Uterus (tissue), 2 donors: ENCODE results near the gene CIZ1.

Experiments
- POLR2A ChIP-seq, 2 donors: fragments of 450-650 bp; IDR thresholded peaks; one replicate each; pipeline ENCODE4 v1.6.1; 2016; ENCODE audit warnings: antibody characterized with exemption in 2 of 2, mild to moderate bottlenecking in 1 of 2, moderate library complexity in 1 of 2
- TF ChIP-seq, protein P1 (sequence below), 4 experiments: fragments of 200-600 bp in 2 of 4; fragments of 450-650 bp in 2 of 4; sonication (generic) in 2 of 4; IDR thresholded peaks; one replicate each; pipeline ENCODE4 v1.5.1; 2016 to 2019; ENCODE audit warnings: antibody characterized with exemption in 4 of 4, mild to moderate bottlenecking in 2 of 4, moderate library complexity in 1 of 4

DNA sequence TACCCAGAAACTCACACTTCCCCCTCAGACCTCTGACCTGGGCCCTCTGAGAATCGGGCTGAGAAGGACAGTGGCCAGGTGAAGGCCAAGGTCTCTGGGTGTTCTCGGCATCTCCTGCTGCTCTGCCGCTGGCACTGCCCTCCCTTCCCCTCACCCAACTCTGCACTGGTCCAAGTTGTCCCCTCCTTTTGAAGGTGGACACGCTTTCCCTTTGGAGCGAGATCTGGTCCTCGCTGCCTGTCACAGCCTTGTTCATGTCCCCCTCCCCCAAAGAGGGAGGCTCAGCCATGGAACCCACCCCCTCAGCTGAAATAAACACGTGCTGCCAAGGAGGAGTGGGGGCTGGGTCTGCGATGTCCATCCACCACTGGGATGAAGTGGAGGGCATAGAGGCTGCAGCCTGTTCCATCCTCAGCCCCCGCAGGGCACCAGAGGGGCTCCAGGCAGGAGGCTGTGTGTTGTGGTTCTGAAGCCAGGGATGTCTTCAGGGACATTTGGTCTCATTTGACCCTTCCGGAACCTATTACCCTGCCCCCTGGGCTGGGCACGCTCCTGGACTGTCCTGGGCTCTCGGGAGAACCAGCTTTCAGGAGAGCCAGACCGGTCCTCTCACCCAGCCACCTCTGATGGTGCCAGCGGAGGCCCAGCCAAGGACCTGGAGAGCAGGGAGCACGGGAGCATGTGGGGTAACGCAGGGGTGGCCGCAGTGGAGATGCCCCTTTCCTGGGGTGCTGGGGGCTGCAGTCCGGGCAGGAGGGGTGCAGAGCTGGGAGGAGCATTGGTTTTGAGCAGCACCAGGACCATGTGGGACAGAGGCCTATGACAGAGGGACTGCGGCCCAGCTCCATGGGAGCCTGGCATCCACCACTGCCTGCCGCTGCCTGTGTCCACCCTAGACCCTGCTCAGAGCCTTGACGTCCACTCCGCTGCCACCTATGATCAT is 46.9 kb downstream of the CIZ1 start:
- TF ChIP-seq, protein P1, sequence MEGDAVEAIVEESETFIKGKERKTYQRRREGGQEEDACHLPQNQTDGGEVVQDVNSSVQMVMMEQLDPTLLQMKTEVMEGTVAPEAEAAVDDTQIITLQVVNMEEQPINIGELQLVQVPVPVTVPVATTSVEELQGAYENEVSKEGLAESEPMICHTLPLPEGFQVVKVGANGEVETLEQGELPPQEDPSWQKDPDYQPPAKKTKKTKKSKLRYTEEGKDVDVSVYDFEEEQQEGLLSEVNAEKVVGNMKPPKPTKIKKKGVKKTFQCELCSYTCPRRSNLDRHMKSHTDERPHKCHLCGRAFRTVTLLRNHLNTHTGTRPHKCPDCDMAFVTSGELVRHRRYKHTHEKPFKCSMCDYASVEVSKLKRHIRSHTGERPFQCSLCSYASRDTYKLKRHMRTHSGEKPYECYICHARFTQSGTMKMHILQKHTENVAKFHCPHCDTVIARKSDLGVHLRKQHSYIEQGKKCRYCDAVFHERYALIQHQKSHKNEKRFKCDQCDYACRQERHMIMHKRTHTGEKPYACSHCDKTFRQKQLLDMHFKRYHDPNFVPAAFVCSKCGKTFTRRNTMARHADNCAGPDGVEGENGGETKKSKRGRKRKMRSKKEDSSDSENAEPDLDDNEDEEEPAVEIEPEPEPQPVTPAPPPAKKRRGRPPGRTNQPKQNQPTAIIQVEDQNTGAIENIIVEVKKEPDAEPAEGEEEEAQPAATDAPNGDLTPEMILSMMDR (IDR thresholded peaks at IDR 0.05) = no peak
- TF ChIP-seq POLR2A (IDR thresholded peaks at IDR 0.05) = no peak
